DND-41 (cell line): ENCODE measurements around the gene CLDN10.

Experiments
- ATAC-seq: fragments of 200-7000 bp; cut with Tn5 transposase; 3 replicates; pipeline ENCODE4 v1.9.1; 2021; ENCODE audit warnings: low read depth; ENCODE audit not compliant: insufficient read depth
- DNase-seq: peaks from one replicate; pipeline ENCODE4 v3.0.0-alpha.2; 2020
- H2AFZ ChIP-seq: 2 replicates; pipeline ENCODE4 v1.6.0; 2012; ENCODE audit warnings: low read depth, low read length
- H3K27ac ChIP-seq: 2 replicates; pipeline ENCODE4 v1.5.1; 2012; ENCODE audit warnings: low read length, inconsistent platforms
- H3K27me3 ChIP-seq: fragments of 200-600 bp; sonication (generic); 2 replicates; pipeline ENCODE4 v1.6.0; 2012; ENCODE audit warnings: low read length, mild to moderate bottlenecking, inconsistent platforms; ENCODE audit not compliant: insufficient read depth, poor library complexity
- H3K36me3 ChIP-seq: 2 replicates; pipeline ENCODE4 v1.5.1; 2012; ENCODE audit warnings: low read length, inconsistent platforms; ENCODE audit not compliant: insufficient read depth
- H3K4me1 ChIP-seq: 2 replicates; pipeline ENCODE4 v1.5.1; 2012; ENCODE audit warnings: mild to moderate bottlenecking, low read length; ENCODE audit not compliant: insufficient read depth
- H3K4me2 ChIP-seq: 2 replicates; pipeline ENCODE4 v1.6.0; 2012; ENCODE audit warnings: mild to moderate bottlenecking, moderate library complexity, low read length, inconsistent platforms; ENCODE audit not compliant: insufficient read depth
- H3K4me3 ChIP-seq, 2 experiments: fragments of 200-600 bp in 1 of 2; shearing (Covaris generic) in 1 of 2; 2 replicates each; pipeline ENCODE4 v1.5.1; 2012 to 2016; ENCODE audit warnings: inconsistent platforms in 2 of 2, low read length in 2 of 2, mild to moderate bottlenecking in 2 of 2, low read depth in 1 of 2, moderate library complexity in 1 of 2
- H3K79me2 ChIP-seq: 2 replicates; pipeline ENCODE4 v1.6.0; 2012; ENCODE audit warnings: low read length, inconsistent platforms; ENCODE audit not compliant: insufficient read depth
- H3K9ac ChIP-seq: 2 replicates; pipeline ENCODE4 v1.6.0; 2012; ENCODE audit warnings: low read depth, mild to moderate bottlenecking, inconsistent platforms, low read length, moderate library complexity
- H3K9me3 ChIP-seq: 2 replicates; pipeline ENCODE4 v1.5.1; 2012; ENCODE audit warnings: low read length, moderate library complexity, mild to moderate bottlenecking, inconsistent platforms; ENCODE audit not compliant: insufficient read depth, severe bottlenecking
- H4K20me1 ChIP-seq: 2 replicates; pipeline ENCODE4 v1.6.0; 2012; ENCODE audit warnings: low read length; ENCODE audit not compliant: insufficient read depth
- EZH2 ChIP-seq: IDR thresholded peaks from 3 replicates; pipeline ENCODE4 v1.6.1; 2012; ENCODE audit warnings: borderline replicate concordance, low read depth, mild to moderate bottlenecking, moderate library complexity, low read length, inconsistent platforms; ENCODE audit not compliant: severe bottlenecking
- TF ChIP-seq, protein P1 (sequence below): IDR thresholded peaks from 2 replicates; pipeline ENCODE4 v1.5.1; 2012; ENCODE audit warnings: borderline replicate concordance, low read length, moderate library complexity, mild to moderate bottlenecking; ENCODE audit not compliant: poor library complexity, severe bottlenecking; ENCODE audit errors: extremely low read depth

The CLDN10 gene

DNA sequence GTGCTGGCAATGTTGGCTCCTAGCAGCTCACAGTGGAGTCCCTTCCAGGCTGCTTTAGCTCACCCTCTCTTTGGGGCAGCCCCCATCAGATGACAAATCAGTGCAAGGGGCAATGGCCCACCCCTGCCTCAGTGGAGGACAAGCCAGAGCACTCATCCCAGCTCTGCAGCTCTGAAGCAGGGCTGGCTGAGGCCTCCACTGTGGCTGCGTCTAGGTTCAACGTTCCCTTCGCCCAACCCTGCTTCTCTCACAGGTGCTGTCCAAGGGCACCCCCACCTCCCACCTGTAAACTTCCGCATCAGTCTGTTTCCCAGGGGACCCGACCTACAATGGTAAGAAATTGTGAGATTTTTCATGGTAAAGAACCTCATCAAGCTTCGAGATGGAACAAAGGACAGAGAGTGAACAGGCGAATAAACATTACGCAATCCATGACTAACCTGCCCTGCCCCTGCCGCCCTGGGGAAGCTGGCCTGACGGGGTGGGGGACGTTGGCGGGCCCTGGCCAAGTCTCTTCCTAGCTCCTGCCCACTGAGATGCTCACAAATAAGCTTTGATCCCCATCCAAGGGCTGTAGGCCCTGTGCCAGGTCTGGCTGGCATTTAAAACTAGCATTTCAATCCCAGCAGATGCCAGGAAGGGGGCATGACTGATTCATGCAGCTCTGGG is 51.5 kb downstream of the CLDN10 start:
- no peak overlapping the region for H3K4me3 ChIP-seq
- no peaks in the 10 kb centered on the region for H4K20me1 ChIP-seq
- no peaks in the 10 kb centered on the region for H3K9me3 ChIP-seq
- H3K4me2 ChIP-seq = no peak overlapping the region
- no peaks in the 10 kb centered on the region for H3K36me3 ChIP-seq
- no peak for ATAC-seq
- TF ChIP-seq, protein P1, sequence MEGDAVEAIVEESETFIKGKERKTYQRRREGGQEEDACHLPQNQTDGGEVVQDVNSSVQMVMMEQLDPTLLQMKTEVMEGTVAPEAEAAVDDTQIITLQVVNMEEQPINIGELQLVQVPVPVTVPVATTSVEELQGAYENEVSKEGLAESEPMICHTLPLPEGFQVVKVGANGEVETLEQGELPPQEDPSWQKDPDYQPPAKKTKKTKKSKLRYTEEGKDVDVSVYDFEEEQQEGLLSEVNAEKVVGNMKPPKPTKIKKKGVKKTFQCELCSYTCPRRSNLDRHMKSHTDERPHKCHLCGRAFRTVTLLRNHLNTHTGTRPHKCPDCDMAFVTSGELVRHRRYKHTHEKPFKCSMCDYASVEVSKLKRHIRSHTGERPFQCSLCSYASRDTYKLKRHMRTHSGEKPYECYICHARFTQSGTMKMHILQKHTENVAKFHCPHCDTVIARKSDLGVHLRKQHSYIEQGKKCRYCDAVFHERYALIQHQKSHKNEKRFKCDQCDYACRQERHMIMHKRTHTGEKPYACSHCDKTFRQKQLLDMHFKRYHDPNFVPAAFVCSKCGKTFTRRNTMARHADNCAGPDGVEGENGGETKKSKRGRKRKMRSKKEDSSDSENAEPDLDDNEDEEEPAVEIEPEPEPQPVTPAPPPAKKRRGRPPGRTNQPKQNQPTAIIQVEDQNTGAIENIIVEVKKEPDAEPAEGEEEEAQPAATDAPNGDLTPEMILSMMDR = no peak
- TF ChIP-seq EZH2 = no peak
- no peaks in the 10 kb centered on the region for H3K27me3 ChIP-seq
- H3K27ac ChIP-seq = no peak overlapping the region
- H3K9ac ChIP-seq = no peak overlapping the region
- H3K79me2 ChIP-seq = no peaks in the 10 kb centered on the region
- no peaks in the 10 kb centered on the region for H3K4me1 ChIP-seq
- no peak for DNase-seq
- H2AFZ ChIP-seq = no peak overlapping the region

GRCh38 chr13:95604556-95604915 is 52.0 kb downstream of the CLDN10 start:
- Histone ChIP-seq H2AFZ (no peak overlapping the region), H3K27me3 (no peaks in the 10 kb centered on the region), H3K36me3 (no peaks in the 10 kb centered on the region), H3K4me3 (no peak overlapping the region), H3K27ac (no peak overlapping the region), H3K9ac (no peak overlapping the region), H3K9me3 (no peaks in the 10 kb centered on the region), H4K20me1 (no peaks in the 10 kb centered on the region), H3K79me2 (no peaks in the 10 kb centered on the region), H3K4me2 (no peak overlapping the region), H3K4me1 (no peaks in the 10 kb centered on the region)
- TF ChIP-seq EZH2 = no peak
- TF ChIP-seq, protein P1 = no peak
- ATAC-seq (no peak), DNase-seq (no peak)

- H3K27ac ChIP-seq = no peak overlapping the region
Observed at GRCh38 chr13:95605448-95606125, 53.1 kb downstream of the CLDN10 start.

More at GRCh38 chr13:95605448-95606125, 53.1 kb downstream of the CLDN10 start:
- Histone ChIP-seq H3K4me1 (no peaks in the 10 kb centered on the region), H4K20me1 (no peaks in the 10 kb centered on the region), H3K36me3 (no peaks in the 10 kb centered on the region), H3K79me2 (no peaks in the 10 kb centered on the region), H3K27me3 (no peaks in the 10 kb centered on the region), H3K9me3 (no peaks in the 10 kb centered on the region), H3K9ac (no peak overlapping the region), H3K4me2 (no peak overlapping the region), H3K4me3 (no peak overlapping the region), H2AFZ (no peak overlapping the region)
- ATAC-seq (no peak), DNase-seq (no peak)
- TF ChIP-seq, protein P1 = no peak
- TF ChIP-seq EZH2 = no peak
